Psoas muscle (tissue), 8 donors: ENCODE measurements around the gene ASTN2. TPM values are rescaled to one million over a fixed set of nuclear protein-coding genes. Genes with fewer than 3 reads are reported as not detected.

ENCODE experiments used
- ATAC-seq, 4 donors: fragments of 200-7000 bp; cut with Tn5 transposase; one replicate each; pipeline ENCODE4 v1.9.1; 2020; ENCODE audit warnings: moderate library complexity in 3 of 4, mild to moderate bottlenecking in 2 of 4
- DNase-seq, 2 donors: peaks; one replicate each; pipeline ENCODE4 v3.0.0-alpha.2; 2020
- H3K27ac ChIP-seq: fragments of 200-600 bp; one replicate; pipeline ENCODE4 v1.8.0; 2022
- H3K27me3 ChIP-seq, 3 donors: fragments of 200-600 bp in 1 of 3; one replicate each; pipeline versions ENCODE4 v1.6.1 to v1.8.0; 2013 to 2022; ENCODE audit warnings: low read length in 2 of 3, mild to moderate bottlenecking in 2 of 3, moderate library complexity in 1 of 3; ENCODE audit not compliant: insufficient read depth in 3 of 3
- H3K36me3 ChIP-seq, 2 donors: fragments of 200-600 bp in 1 of 2; one replicate each; pipeline versions ENCODE4 v1.6.1 to v1.8.0; 2013 to 2022; ENCODE audit warnings: low read depth in 1 of 2, mild to moderate bottlenecking in 1 of 2, moderate library complexity in 1 of 2; ENCODE audit not compliant: insufficient read depth in 1 of 2
- H3K4me1 ChIP-seq: fragments of 200-600 bp; one replicate; pipeline ENCODE4 v1.8.0; 2022
- H3K4me3 ChIP-seq: fragments of 200-600 bp; one replicate; pipeline ENCODE4 v1.8.0; 2022; ENCODE audit warnings: mild to moderate bottlenecking
- H3K9me3 ChIP-seq: fragments of 200-600 bp; one replicate; pipeline ENCODE4 v1.8.0; 2022
- WGBS, 3 donors: extraction: QIAGEN DNeasy Blood & Tissue Kit; methylation state at CpG; one replicate each; pipeline versions ENCODE4 v1.1.6 to v1.1.7; 2013; 5-methylcytosine and 5-hydroxymethylcytosine counted together
- intact Hi-C, 2 donors: fragments of 100-400 bp; cut with DNase I; formaldehyde crosslinking; loops; one replicate each; pipeline versions ENCODE4 v1.11.0 to v1.14.2; 2022
- polyA plus RNA-seq, 3 donors: library from polyadenylated mRNA; stranded (reverse); fragments of 200-250 nt; gene quantifications; one replicate each; pipeline ENCODE4 v1.2.3, GENCODE V29; 2013
- total RNA-seq, 4 donors: library from RNA; stranded (reverse); fragmentation: NEBNext Ultra II Directional in 2 of 4; extraction: Animal tissue kit (Norgen Biotek cat#: 25700) in 2 of 4; gene quantifications; one replicate each; pipeline versions ENCODE4 v1.2.1 to v1.2.4, GENCODE V29; 2021 to 2023
- TF ChIP-seq, protein P1 (sequence below): fragments of 200-600 bp; IDR thresholded peaks from one replicate; pipeline ENCODE4 v1.8.0; 2022; ENCODE audit warnings: antibody characterized with exemption
- donor health status: healthy with polysubstance abuse.
- donor health status: DM: no; HTN: no; CAD: no; lungs with moderate emphysema.
- donor health status: Bipolar disorder and iron deficiency.
- donor health status: healthy.
- donor health status: DM: yes; HTN: yes; CAD: no.
- donor health status: DM: no; HTN: no; CAD: no.
- donor health status: DM: no; HTN: no; CAD: no.
- donor health status: DM: yes; HTN: yes; CAD: no.

Gene ASTN2
- total and polyA plus RNA-seq, 7 donors = 2.0 to 10.3 (median 3.3) TPM

DNA sequence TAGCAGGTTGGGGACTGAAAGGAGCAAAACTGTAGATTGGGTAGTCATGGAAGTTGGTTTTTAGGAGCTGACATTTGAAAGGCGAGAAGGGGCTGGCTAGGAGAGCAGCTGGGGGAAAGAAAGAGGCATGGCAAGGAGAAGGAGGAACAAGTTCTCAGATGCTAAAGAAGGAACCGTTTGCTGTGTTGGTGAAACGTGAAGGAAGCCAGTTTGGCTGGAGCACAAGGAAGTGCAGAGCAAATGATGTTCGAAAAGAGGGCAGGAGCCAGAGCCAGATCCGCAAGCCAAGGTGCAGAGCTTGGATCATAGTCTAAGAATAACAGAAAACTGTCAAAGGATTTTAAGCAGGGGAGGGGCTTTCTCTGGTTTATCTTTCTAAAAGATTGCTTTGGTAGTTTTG is 276.6 kb downstream of the ASTN2 start:
- TF ChIP-seq, protein P1, sequence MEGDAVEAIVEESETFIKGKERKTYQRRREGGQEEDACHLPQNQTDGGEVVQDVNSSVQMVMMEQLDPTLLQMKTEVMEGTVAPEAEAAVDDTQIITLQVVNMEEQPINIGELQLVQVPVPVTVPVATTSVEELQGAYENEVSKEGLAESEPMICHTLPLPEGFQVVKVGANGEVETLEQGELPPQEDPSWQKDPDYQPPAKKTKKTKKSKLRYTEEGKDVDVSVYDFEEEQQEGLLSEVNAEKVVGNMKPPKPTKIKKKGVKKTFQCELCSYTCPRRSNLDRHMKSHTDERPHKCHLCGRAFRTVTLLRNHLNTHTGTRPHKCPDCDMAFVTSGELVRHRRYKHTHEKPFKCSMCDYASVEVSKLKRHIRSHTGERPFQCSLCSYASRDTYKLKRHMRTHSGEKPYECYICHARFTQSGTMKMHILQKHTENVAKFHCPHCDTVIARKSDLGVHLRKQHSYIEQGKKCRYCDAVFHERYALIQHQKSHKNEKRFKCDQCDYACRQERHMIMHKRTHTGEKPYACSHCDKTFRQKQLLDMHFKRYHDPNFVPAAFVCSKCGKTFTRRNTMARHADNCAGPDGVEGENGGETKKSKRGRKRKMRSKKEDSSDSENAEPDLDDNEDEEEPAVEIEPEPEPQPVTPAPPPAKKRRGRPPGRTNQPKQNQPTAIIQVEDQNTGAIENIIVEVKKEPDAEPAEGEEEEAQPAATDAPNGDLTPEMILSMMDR = no peak

DNA sequence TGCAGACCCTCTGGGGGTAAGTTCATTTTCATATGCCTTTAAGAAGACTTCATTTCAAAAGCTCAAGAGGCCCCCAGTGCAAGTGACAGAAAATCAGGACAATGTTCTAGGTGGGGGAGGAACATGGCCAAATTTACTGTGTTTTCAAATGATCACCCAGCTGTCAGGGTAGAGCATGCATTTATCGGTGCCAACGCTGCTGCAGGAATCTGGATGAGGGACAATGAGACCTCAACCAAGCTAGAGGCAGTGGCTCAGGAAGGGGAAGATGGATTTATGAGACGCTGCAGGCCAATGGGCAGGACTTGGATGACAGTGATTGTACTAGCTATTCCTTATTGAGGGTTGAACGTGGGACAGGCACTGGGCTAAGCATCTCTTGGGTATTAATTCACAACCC is 278.4 kb downstream of the ASTN2 start:
- 17 to 45% (median 24%) methylated on average over 4 of the region's 4 CpGs for WGBS, 3 donors

More for the DNA sequence above, 276.6 kb downstream of the ASTN2 start:
- ATAC-seq (peak in 2 of 4 donors; percentile 71 to 85), DNase-seq (no peak)
- intact Hi-C loops = no loop called here
- Histone ChIP-seq H3K4me1 (no peaks in the 10 kb centered on the region), H3K36me3 (no peaks in the 10 kb centered on the region), H3K27ac (peak overlapping the region; percentile 27), H3K4me3 (no peak overlapping the region), H3K9me3 (no peaks in the 10 kb centered on the region), H3K27me3 (no peaks in the 10 kb centered on the region)
- WGBS, 3 donors = 28 to 45% (median 29%) methylated on average over 5 of the region's 5 CpGs

DNA sequence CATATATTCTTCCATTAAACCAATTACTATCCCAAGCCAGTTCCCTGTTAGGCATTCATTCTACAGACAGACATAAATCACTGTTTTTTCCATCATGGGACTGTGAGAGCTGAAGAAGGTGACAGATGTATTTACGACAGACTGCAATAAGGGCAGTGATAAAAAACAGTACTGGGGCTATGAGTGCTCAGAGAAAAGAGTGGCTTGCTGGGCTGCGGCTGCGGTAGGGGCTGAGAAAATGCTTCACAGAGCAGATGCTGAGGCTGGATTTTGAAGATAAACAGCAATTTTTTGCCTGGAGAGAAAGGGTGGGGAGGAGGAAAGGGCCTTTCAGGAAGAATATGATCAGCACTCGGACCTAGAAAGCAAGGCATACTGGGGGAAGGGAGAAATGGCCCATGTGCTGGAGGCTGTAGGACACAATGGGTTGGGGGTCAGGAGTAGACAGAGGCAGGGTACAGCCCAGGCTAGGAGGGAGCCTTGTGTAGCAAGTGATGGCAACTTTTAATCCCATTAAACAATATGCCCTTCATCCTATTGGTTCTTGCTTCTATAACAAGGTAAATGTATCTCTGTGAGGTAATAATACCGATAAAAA is 279.3 kb downstream of the ASTN2 start:
- Histone ChIP-seq H3K4me1 (no peaks in the 10 kb centered on the region), H3K9me3 (no peaks in the 10 kb centered on the region), H3K27ac (no peak overlapping the region), H3K36me3 (no peaks in the 10 kb centered on the region), H3K27me3 (no peaks in the 10 kb centered on the region), H3K4me3 (no peak overlapping the region)
- no peak for DNase-seq
- intact Hi-C loops = no loop called here
- no peak for ATAC-seq
- WGBS, 3 donors = 60 to 76% (median 61%) methylated on average over 5 of the region's 5 CpGs
- TF ChIP-seq, protein P1 = no peak

More for the DNA sequence above, 278.4 kb downstream of the ASTN2 start:
- Histone ChIP-seq H3K27ac (no peak overlapping the region), H3K9me3 (no peaks in the 10 kb centered on the region), H3K4me3 (no peak overlapping the region), H3K36me3 (no peaks in the 10 kb centered on the region), H3K27me3 (no peaks in the 10 kb centered on the region), H3K4me1 (no peaks in the 10 kb centered on the region)
- intact Hi-C loops = no loop called here
- DNase-seq (no peak), ATAC-seq (no peak)
- TF ChIP-seq, protein P1 = no peak

DNA sequence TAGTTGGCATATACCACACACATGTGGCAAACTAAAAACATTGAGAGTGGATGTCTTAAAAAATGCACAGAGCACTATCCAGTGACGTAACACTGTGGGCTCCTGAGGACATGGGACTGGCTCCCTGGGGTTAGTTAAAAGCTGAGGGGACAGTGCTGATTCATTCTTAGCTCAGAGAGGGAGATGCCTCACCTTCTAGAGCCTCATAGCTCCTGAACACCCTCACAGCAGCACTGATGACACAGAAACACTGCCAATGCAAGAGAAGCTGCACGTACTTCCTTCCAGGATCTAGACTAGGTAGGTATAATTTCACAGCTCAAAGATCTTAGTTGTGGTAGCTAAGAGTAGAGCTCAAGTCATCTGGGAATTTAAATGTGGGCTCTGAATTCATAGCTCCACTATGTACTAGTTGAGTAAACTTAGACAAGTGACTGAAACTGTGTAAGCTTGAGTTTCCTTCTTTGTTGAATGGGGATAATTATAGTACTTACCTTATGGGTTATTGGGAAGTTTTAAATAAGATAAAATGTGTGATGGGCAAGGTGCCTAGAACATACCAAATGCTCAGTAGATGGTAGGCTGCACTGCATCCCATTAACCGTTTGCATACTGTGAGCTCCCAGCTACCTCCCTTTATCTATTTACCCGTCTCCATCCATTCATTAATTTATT is 279.9 kb downstream of the ASTN2 start:
- no peaks in the 10 kb centered on the region for H3K9me3 ChIP-seq
- no peaks in the 10 kb centered on the region for H3K27me3 ChIP-seq
- 62 to 81% (median 80%) methylated on average over 4 of the region's 4 CpGs for WGBS, 3 donors
- DNase-seq (no peak), ATAC-seq (peak in 3 of 4 donors; percentile 54 to 78 (median 76))
- no peak overlapping the region for H3K4me3 ChIP-seq
- H3K27ac ChIP-seq = no peak overlapping the region
- no peaks in the 10 kb centered on the region for H3K4me1 ChIP-seq
- TF ChIP-seq, protein P1 = no peak
- H3K36me3 ChIP-seq = no peaks in the 10 kb centered on the region
- intact Hi-C loops = no loop called here
